Measurements from ENCODE around the gene SIX5.
"Not testable (repeated sequence)": the region's sequence is repeated elsewhere in the genome, so short reads cannot be mapped to it uniquely, and the experiment has no call there.

Gene SIX5

DNA sequence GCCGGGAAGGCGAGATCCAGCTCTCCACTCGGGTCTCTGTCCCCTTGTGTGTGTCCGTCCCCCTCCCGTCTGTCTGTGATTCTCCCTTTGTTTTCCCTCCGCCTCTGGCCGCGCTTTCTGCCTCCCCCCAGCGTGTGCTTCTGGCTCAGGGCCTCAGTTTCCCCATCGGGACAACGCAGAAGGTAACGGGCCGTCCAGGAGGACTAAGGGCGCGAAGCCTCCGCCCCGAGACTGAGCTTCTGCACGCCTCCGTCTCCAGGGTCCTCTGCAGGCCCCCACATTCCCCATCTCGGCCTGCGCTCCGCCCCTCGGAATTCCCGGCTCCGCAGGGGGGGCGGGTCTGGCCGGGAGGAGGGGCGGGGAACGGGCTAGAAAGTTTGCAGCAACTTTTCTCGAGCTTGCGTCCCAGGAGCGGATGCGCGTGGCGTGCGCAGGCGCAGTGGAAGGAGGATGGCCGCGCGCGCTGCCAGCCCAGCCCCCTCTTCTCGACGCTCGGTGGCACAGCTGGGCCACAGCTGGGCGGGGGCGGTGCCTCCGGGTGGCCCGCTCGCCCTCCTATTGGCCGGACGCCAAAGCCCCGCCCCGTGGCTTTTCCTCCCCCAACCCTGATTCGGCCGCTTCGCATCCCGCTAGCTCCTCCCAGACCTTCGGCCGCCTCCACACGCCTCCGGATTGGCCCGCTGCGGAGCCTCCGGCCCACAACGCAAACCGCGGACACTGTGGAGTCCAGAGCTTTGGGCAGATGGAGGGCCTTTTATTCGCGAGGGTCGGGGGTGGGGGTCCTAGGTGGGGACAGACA, at the start of gene SIX5:
Gene SIX5, minus strand, starts transcription at position 269 of the 799 bp plus-strand sequence. CDS start 408 bp downstream, outside the sequence.
- DNase-seq = no peak

DNA sequence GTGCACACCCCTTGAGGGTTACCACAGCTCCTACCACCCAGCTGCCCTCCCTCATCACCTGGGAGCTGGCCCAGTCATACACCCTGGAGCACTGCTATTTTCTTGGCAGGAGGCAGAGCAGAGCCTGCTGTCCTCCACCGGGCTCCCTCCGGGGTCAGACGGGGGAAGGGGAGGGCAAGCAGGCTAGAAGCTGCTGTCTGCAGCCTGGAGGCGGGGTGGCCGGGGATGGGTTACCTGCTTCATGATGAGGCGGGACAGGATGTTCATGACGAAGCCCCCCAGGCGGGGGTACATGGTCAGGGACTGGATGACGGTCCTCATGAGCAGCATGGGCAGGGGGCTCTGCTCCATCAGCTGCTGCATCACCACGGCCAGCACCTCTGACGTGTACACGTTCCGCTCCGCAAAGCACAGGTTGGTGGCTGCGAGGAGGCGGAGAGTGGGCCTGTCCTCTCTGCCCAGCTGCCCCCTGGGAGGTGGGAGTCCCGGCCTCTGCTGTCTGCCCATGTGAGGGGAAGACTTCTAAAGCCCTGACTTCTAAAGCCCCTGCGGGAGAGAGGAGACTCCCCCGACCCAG, 48.8 kb upstream of the SIX5 start:
- no peak for DNase-seq

- peak; percentile 29 for DNase-seq
Observed at GRCh38 chr19:45817010-45817724, 48.1 kb upstream of the SIX5 start.

GRCh38 chr19:45816236-45817009, 47.4 kb upstream of the SIX5 start:
- no peak for DNase-seq

DNA sequence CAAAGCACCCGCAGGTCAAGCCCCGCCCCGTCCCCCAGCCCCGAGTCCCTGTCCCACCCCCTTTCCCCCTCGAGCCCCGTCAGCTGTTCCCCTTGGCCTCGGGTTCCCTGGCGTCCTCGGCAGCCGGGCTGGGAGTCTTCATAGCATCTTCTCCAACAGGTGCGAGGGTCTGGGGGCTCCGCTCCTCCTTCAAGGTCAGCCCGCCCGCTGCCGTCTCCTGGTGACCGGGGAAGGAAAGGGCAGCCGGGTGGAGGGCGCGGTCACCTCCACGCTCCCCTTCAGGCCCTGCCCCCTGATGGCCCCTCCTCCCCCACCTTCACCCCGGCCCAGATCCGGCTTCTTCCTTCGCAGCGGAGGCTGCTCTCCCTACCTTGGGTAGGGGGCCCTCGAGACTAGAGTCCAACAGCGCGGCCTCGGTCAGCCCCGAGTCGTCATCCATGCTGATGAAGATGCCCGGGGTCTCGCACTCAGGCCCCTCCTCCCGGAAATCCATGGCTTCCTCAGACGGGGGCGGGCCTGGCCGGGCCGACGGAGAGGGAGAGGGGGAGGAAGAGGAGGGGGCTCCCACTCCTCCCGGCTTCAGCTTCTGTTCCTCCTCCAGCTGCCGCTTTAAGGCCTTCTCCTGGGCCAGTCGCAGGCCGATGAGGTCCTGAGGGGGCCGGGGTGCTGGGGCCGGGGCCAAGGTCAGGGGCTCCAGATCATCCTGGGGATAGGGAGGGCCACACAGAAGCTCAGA, 46.6 kb upstream of the SIX5 start:
- DNase-seq = no peak

- DNase-seq = no peak
Observed at GRCh38 chr19:45814851-45815480, 45.9 kb upstream of the SIX5 start, which contains the start of gene RSPH6A. Gene RSPH6A, minus strand, starts transcription at chr19:45815308. Its CDS starts 132 bp downstream, at chr19:45815176.

DNA sequence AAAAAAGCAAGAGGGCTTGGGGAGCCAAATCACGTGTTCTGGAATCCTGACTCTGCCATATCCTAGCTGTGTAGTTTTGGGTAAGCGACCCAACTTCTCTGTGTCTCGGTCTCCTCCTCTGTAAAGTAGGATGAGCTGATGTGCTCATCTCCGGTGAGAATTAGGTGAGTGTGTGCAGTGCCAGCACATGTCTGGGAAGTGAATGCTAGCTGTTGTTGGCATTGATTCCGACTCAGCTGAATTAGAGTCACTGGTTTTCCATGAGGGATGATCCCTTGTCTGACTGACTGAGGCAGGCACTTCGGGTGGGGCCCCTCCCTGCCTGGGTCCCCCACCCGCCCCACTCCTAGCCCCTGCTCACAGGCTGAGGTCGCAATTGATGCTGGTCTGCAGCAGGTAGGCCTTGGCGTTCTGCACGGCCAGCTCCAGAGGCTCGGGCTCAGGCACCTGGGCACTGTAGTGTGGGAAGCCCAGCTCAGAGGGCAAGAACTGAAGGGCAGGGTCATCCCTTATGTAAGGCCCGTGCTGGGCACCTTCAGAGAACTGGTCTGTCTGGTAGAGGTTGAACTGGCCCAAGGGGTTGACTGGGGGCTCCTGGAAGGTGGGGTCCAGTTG, 45.2 kb upstream of the SIX5 start:
- no peak for DNase-seq

DNA sequence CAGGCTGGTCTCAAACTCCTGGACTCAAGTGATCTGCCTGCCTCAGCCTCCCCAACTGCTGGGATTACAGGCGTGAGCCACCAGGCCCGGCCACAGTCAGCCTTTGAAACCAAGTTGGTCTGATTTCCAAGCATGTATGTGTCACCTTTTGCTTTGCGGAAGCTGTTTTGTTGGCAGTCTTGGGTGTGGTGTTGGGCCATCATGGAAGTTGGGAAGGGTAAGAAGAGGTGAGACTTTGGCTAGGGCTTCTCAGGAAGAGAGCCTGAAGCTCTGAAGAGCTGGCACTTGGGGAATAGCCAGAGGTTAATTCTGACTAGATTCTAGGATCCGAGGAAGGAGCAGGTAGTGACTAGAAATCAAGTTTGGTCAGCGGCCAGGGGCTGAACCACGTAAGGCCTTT, 43.2 kb upstream of the SIX5 start:
- DNase-seq = no peak

- peak; percentile 72 for DNase-seq
Observed at GRCh38 chr19:45809643-45810159, 40.6 kb upstream of the SIX5 start.

DNA sequence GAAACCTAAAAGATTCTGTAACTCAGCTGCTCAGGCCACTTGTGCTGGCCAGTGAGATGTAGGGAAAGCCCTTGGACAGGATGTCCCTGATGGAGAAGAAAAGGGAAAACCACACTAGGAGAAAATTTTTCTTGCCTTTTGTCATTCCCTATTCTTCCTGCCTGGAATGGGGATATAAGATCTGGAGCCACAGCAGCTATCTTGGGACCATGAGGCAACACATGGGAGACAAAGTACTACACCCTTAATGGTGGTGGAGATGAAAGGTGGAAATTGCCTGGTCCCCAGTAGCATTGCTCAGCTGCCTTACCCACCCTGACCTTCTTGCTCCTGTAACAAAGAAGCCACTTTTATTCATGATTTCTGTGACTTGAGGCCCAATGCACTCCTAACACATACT, 36.7 kb upstream of the SIX5 start:
- no peak for DNase-seq

GRCh38 chr19:45804959-45805230, 35.8 kb upstream of the SIX5 start:
- no peak for DNase-seq

GRCh38 chr19:45804140-45804958, 35.3 kb upstream of the SIX5 start:
- no peak for DNase-seq

GRCh38 chr19:45801603-45802175, 32.6 kb upstream of the SIX5 start:
- DNase-seq = no peak

DNA sequence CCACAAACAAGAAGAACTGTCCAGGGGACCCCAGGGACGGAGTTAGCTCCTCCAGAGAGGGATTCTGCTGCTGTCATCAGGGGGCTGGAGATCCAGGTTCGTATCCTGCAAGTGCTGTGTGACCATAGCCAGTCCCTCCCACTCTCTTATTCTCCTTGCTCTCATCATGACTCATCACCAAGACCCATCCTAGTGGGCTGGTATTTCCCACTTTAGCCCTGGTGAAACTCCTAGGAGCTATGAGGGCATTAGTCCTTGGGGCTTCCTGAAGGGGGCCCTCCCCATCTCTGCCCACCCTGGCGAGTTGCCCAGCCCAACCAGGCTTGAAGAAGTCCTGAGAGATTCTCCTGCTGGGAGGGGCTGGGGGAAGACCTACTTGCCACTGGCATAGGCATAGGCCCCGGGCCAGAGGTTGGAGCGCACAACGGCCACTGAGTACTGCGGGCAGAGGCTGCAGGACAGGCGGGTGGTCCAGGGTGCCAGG, 31.1 kb upstream of the SIX5 start:
- DNase-seq = no peak

DNA sequence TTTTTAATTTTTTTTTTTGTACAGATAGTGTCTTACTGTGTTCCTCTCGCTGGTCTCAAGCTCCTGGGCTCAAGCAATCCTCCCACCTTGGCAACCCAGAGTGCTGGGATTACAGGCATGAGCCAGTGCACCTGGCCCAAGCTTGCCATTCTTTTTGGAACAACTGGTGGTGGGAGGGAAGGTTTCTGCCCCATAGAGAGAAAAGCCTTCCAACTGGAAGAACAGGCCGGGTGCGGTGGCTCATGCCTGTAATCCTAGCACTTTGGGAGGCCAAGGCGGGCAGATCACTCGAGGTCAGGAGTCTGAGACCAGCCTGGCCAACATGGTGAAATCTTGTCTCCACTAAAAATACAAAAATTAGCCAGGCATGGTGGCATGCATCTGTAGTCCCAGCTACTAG, 30.5 kb upstream of the SIX5 start:
- not testable (repeated sequence) for DNase-seq

- DNase-seq = no peak
Observed at GRCh38 chr19:45798995-45799517, 30.0 kb upstream of the SIX5 start.

DNA sequence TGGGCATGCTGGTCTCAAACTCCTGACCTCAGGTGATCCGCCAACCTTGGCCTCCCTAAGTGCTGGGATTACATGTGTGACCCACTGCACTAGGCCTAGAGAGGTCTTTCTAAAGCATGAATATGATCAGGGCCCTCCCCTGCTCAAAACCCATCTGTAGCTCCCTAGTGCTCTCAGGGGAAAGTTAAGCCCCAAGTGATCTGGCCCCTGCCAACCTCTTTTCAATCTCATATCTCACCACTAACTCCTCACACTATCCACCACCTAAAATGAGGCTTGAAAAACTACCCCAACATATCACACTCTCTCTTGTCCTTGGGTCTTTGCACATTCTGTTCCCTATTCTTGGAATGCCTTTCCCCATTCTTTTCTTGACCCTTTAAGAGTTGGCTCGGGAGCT, 25.6 kb upstream of the SIX5 start:
- no peak for DNase-seq

DNA sequence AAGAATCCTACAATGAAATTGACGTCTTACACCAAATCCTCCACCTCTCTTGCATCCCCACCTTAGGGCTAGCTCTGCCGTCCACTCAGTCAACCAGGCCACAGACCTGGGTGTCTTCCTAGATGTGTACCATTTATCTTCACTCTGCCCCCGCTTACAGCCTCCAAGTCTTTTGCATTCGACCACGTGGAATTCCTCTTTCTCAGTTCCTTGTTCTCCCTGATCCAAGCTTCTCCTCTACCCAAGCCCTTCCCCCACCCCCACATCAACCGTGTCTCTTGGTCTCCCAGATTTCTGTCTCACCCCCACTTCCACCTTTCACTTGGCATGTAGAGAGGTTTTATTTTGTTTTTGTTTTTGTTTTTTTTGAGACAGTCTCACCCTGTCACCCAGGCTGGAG, 24.8 kb upstream of the SIX5 start:
- no peak for DNase-seq

GRCh38 chr19:45793178-45793564, 24.1 kb upstream of the SIX5 start:
- DNase-seq = no peak
